Nephron (organoid): ENCODE measurements around the gene HYLS1.
A peak's percentile ranks its signal among the peaks of the same experiment; 100 is the strongest.

Experiments
- H3K27ac Mint-ChIP-seq, 3 experiments: 2 replicates each; pipeline ENCODE4 v1.8.0; 2020; ENCODE audit warnings: mixed read lengths in 3 of 3, mild to moderate bottlenecking in 2 of 3, moderate library complexity in 1 of 3
- H3K27me3 Mint-ChIP-seq: 2 replicates; pipeline ENCODE4 v1.8.0; 2021; ENCODE audit warnings: low read depth, mild to moderate bottlenecking, moderate library complexity, mixed read lengths
- H3K36me3 Mint-ChIP-seq: 2 replicates; pipeline ENCODE4 v1.8.0; 2020; ENCODE audit warnings: low read depth, mixed read lengths
- H3K4me1 Mint-ChIP-seq: 2 replicates; pipeline ENCODE4 v1.8.0; 2020; ENCODE audit warnings: mixed read lengths
- H3K4me3 Mint-ChIP-seq, 3 experiments: 2 replicates each; pipeline ENCODE4 v1.8.0; 2020; ENCODE audit warnings: mild to moderate bottlenecking in 3 of 3, mixed read lengths in 3 of 3, moderate library complexity in 2 of 3
- H3K9me3 Mint-ChIP-seq: 2 replicates; pipeline ENCODE4 v1.8.0; 2020; ENCODE audit warnings: mixed read lengths
- TF ChIP-seq, protein P1 (sequence below), 3 experiments: fragments of 200-600 bp; sonication (generic); IDR thresholded peaks; one replicate each; pipeline ENCODE4 v1.5.0; 2021; ENCODE audit warnings: antibody characterized with exemption in 3 of 3; ENCODE audit not compliant: unreplicated experiment in 3 of 3

The HYLS1 gene

DNA sequence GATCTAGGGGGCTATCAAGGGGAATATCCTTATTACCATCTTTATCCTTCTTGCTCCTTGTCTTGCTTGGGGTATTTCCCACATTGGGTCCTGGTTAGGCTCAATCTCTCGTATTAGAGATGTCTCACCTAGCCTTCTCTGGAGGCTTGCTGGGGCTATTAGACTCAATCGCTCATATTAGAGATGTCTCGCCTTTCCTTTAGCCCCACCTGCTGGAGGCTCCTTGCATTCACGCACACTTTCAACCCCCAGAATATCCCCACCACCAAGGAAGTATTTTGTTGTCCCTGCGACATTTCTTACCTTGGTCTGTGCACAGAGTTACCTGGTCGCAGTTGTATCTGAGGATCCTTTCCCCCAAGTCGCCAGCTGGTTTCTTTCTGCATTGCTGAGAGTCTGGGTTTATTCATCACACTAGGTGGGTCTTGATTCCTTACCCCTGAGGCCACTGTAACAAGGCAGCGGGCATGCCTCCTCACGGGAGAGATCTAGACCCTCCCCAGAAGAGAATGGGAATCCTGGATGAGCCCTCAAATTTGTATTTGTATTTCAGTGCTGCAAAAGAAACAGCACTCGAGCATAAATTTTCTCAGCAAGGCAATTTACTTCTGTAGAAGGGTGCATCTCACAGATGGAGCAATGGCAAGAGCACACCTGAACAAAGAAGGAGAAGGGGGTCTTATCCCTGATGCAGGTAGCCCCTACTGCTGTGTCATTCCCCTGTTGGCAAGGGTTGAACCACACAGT is 15.9 kb upstream of the HYLS1 start:
- Mint-ChIP-seq H3K9me3 (peaks cover 2% of the 10 kb centered on the region), H3K4me3 (no peak overlapping the region), H3K27me3 (peaks cover 6% of the 10 kb centered on the region), H3K36me3 (no peaks in the 10 kb centered on the region), H3K27ac (no peak overlapping the region), H3K4me1 (no peaks in the 10 kb centered on the region)
- TF ChIP-seq, protein P1, sequence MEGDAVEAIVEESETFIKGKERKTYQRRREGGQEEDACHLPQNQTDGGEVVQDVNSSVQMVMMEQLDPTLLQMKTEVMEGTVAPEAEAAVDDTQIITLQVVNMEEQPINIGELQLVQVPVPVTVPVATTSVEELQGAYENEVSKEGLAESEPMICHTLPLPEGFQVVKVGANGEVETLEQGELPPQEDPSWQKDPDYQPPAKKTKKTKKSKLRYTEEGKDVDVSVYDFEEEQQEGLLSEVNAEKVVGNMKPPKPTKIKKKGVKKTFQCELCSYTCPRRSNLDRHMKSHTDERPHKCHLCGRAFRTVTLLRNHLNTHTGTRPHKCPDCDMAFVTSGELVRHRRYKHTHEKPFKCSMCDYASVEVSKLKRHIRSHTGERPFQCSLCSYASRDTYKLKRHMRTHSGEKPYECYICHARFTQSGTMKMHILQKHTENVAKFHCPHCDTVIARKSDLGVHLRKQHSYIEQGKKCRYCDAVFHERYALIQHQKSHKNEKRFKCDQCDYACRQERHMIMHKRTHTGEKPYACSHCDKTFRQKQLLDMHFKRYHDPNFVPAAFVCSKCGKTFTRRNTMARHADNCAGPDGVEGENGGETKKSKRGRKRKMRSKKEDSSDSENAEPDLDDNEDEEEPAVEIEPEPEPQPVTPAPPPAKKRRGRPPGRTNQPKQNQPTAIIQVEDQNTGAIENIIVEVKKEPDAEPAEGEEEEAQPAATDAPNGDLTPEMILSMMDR (IDR thresholded peaks at IDR 0.05; ENCODE audit: unreplicated experiment in 3 of 3) = peak; percentile 20 to 51 (median 33)

DNA sequence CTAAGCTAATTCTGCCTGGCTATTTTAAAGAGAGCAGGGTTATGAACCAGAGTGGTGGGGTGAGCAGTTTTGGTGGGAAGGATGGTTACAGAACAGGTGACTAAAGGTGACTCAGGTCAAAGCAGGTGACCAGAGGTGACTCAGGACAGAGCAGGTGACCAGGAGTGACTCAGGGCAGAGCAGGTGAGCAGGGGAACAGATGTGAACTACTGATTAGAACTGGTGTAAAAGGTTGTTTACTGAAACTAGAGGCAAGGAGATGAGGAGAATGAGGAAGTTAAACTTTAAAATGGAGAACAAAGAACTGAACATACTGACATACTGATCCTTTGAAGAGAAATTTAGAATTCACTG is 15.4 kb upstream of the HYLS1 start:
- Mint-ChIP-seq H3K4me1 (no peaks in the 10 kb centered on the region), H3K36me3 (no peaks in the 10 kb centered on the region), H3K27ac (no peak overlapping the region), H3K27me3 (peaks cover 6% of the 10 kb centered on the region), H3K4me3 (no peak overlapping the region), H3K9me3 (peaks cover 2% of the 10 kb centered on the region)
- TF ChIP-seq, protein P1 (IDR thresholded peaks at IDR 0.05; ENCODE audit: unreplicated experiment in 3 of 3) = no peak

DNA sequence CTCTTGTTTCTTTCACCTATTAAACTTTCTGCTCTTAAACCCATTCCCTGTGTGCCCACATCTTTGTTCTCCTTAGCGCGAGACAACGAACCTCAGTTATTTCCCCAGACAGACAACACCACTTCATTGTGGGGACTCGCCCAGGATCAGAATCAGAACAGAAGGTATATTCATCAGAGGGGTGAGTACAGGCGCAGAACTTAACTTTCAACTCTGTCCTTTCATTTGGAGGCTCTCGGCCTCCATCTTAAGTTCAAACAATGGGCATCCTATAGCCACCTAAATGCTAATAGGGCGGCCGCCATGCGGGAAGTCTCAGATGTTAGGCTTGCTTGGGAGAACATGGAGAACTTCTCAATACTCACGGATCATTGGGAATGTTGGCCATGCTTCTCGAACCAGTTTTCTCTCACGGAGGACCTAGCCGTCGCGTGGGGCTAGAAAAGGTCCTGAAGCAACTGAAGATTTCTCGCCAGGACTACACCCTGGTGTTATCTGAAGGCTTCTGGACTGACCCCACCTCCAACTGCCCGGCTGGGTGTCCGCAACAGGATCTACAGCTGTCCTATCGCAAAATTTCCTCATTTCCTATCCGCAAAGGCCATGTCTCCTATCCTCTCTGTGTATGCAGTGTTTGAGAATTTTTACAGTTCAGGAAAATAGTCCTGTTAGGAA is 13.4 kb upstream of the HYLS1 start:
- peak overlapping the region; percentile 22 to 46 (median 41) for H3K4me3 Mint-ChIP-seq
- H3K27ac Mint-ChIP-seq = no peak overlapping the region
- TF ChIP-seq, protein P1 (IDR thresholded peaks at IDR 0.05; ENCODE audit: unreplicated experiment in 3 of 3) = no peak
- H3K27me3 Mint-ChIP-seq = peaks cover 13% of the 10 kb centered on the region
- no peaks in the 10 kb centered on the region for H3K4me1 Mint-ChIP-seq
- no peaks in the 10 kb centered on the region for H3K36me3 Mint-ChIP-seq
- peaks cover 2% of the 10 kb centered on the region for H3K9me3 Mint-ChIP-seq

DNA sequence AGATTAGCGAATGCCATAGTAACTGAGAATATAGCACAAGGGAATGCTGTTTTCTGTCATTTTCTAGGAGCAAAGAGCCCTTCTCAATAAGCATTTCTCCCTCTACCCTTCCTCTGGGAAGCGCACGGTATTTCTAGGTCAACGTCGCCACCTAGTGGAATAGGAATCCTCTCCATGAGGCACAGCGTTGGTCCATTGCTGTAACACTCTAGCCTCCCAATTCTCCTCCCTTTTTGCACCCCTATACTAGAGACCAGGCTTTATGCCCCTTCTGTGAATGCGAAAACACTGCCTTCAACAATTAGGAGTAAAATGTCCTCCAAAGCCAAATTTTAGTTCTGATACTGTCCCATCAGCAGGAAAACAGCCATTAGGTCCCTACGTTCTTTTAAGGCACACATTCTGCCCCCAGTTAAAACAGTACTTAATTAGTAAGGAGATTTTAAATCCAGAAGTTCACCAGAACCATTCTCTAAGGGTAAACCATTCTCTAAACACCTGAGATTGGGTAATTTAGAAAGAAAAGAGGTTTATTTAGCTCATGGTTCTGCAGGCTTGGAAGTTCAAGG is 12.8 kb upstream of the HYLS1 start:
- no peaks in the 10 kb centered on the region for H3K36me3 Mint-ChIP-seq
- H3K4me3 Mint-ChIP-seq = peak overlapping the region; percentile 22 to 46 (median 41)
- H3K27me3 Mint-ChIP-seq = peaks cover 13% of the 10 kb centered on the region
- peaks cover 2% of the 10 kb centered on the region for H3K9me3 Mint-ChIP-seq
- H3K4me1 Mint-ChIP-seq = no peaks in the 10 kb centered on the region
- H3K27ac Mint-ChIP-seq = no peak overlapping the region
- TF ChIP-seq, protein P1 (IDR thresholded peaks at IDR 0.05; ENCODE audit: unreplicated experiment in 3 of 3) = peak; percentile 72 to 80 (median 79)

DNA sequence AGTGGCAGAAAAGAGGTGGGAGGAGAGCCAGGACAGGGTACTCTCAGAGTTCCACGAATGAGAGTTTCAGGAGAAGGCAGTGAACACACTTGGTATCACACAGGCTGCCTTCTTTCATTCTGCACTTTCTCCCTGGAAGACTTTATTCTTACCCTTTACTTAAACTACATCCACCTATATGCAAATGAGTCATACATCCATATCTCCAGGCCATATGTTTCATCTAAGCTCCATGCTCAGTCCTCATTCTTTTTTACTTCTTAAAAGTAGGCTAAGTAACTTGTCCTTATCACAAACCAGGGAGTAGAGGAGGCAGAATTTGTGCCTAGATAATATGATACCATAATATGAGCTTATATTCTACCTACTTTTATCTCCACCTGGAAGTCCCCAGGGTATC is 6.2 kb upstream of the HYLS1 start:
- H3K4me3 Mint-ChIP-seq = no peak overlapping the region
- TF ChIP-seq, protein P1 (IDR thresholded peaks at IDR 0.05; ENCODE audit: unreplicated experiment in 3 of 3) = no peak
- no peaks in the 10 kb centered on the region for H3K9me3 Mint-ChIP-seq
- H3K27me3 Mint-ChIP-seq = peaks cover 10% of the 10 kb centered on the region
- H3K4me1 Mint-ChIP-seq = no peaks in the 10 kb centered on the region
- H3K36me3 Mint-ChIP-seq = no peaks in the 10 kb centered on the region
- H3K27ac Mint-ChIP-seq = no peak overlapping the region
